K562 (cell line): Measurements from ENCODE around the gene DPM2. TPM values are rescaled to one million over a fixed set of nuclear protein-coding genes. Genes with fewer than 3 reads are reported as not detected.

Source experiments
- BRD9 ChIP-seq: fragments of 450-650 bp; IDR thresholded peaks from 2 replicates; pipeline ENCODE4 v1.6.1; 2018; ENCODE audit warnings: low read depth; ENCODE audit not compliant: partially characterized antibody
- CC2D1A ChIP-seq: fragments of 450-650 bp; IDR thresholded peaks from 2 replicates; pipeline ENCODE4 v1.6.1; 2017; ENCODE audit warnings: mild to moderate bottlenecking
- KLF10 ChIP-seq: fragments of 250-450 bp; sonication (Bioruptor Pico); IDR thresholded peaks from 2 replicates; pipeline ENCODE4 v1.6.1; 2021; ENCODE audit warnings: matching md5 sums
- MBD2 ChIP-seq: sonication (generic); IDR thresholded peaks from 2 replicates; pipeline ENCODE4 v1.6.1; 2016; ENCODE audit warnings: low read depth, borderline replicate concordance
- NFYB ChIP-seq: IDR thresholded peaks from 2 replicates; pipeline ENCODE4 v1.6.1; 2011; ENCODE audit warnings: mild to moderate bottlenecking, moderate library complexity; ENCODE audit not compliant: insufficient read length; ENCODE audit errors: extremely low read depth
- RBM34 ChIP-seq: fragments of 200-400 bp; formaldehyde crosslinking; IDR thresholded peaks from 2 replicates; pipeline ENCODE4 v1.6.1; 2018; ENCODE audit warnings: low read length, borderline replicate concordance; ENCODE audit not compliant: insufficient read depth
- SP2 ChIP-seq: IDR thresholded peaks from 2 replicates; pipeline ENCODE4 v1.6.1; 2011; ENCODE audit warnings: mild to moderate bottlenecking, low read depth, low read length, moderate library complexity; ENCODE audit not compliant: poor library complexity, severe bottlenecking; ENCODE audit errors: extremely low read depth
- polyA plus RNA-seq, 8 experiments: library from polyadenylated mRNA; depleted of rRNA in 4 of 8; stranded (reverse) in 5 of 8; unstranded in 3 of 8; fragments of >200 nt; fragmentation: Nextera tagmentation in 2 of 8; fragmentation: Illumina TruSeq in 1 of 8; extraction: Ambion mirVana in 2 of 8; extraction: Trizol in 1 of 8; gene quantifications; 2 replicates each; pipeline versions ENCODE4 v1.2.1 to v1.2.3, GENCODE V29; 2011 to 2014; ENCODE audit warnings: inconsistent platforms in 1 of 8, missing spikeins in 1 of 8
- total RNA-seq, 7 experiments: library from RNA; depleted of rRNA in 6 of 7; stranded (reverse); fragments of >200 nt in 6 of 7; fragmentation: Illumina TruSeq in 2 of 7; extraction: Trizol in 2 of 7; gene quantifications; 2 replicates each; pipeline versions ENCODE4 v1.2.1 to v1.2.3, GENCODE V29; 2011 to 2021; ENCODE audit warnings: low replicate concordance in 1 of 7
- TF ChIP-seq, protein P1 (sequence below): fragments of 450-650 bp; IDR thresholded peaks from 2 replicates; pipeline ENCODE4 v1.6.1; 2016; ENCODE audit warnings: low read depth
- TF ChIP-seq, protein P2 (sequence below): fragments of 450-650 bp; IDR thresholded peaks from 2 replicates; pipeline ENCODE4 v1.6.1; 2016; ENCODE audit warnings: borderline replicate concordance
- TF ChIP-seq, protein P3 (sequence below): fragments of 450-650 bp; IDR thresholded peaks from 2 replicates; pipeline ENCODE4 v1.6.1; 2017; ENCODE audit warnings: mild to moderate bottlenecking, moderate library complexity
- TF ChIP-seq, protein P4 (sequence below): sonication (generic); formaldehyde crosslinking; IDR thresholded peaks from 2 replicates; pipeline ENCODE4 v1.8.1; 2022; ENCODE audit warnings: missing genetic modification reagents
- TF ChIP-seq, protein P5 (sequence below): fragments of 250-450 bp; sonication (Bioruptor Pico); IDR thresholded peaks from 2 replicates; pipeline ENCODE4 v1.5.0; 2021

Gene DPM2
- total and polyA plus RNA-seq, 9 of the 15 experiments (the other 6 are each of a cell fraction or from before 2014, with no cell fraction given): 43.5 to 126 (median 71.1) TPM

DNA sequence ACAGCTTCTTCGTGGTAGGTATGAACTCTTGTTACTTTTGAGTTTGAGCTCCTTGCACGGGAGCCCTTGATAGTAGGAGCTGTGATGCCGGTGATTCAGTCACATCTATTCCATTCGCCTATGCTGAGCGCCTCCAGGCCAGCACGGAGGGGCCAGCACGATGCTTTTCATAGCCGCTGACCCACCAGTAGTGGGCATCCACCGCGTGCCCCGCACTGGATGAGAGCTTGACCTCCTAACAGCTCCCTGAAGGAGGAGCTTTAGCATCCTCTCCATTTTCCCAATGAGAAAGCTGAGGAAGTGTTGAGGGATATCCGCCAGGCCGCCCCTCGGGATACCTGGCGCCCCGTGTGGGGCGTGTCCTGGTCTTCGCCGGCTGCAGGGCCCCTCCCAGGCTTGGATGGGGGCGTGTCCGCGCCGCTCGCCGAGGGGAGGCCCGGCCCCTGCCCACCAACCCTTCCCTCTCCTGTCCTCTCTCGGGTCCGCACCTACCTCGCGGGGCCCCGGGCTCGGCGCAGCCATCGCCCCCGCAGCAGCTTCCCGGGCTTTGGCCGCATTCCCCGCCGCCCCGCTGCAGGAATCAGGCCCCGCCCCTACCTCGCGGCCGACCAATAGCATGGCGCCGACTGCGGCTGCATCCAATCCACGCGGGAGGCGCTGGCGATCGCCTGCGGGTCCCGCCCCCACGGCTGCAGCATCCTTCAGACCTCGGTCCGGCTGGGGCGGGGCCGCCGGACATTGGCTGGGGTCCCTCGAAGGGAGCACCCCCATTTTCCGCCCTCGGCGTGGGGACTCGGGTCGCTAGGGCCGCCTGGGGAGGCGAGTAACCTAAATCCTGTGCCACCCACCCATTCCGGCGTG, 7.2 kb downstream of the DPM2 start, which contains the start of gene PIP5KL1 (continued):
- TF ChIP-seq, protein P1, sequence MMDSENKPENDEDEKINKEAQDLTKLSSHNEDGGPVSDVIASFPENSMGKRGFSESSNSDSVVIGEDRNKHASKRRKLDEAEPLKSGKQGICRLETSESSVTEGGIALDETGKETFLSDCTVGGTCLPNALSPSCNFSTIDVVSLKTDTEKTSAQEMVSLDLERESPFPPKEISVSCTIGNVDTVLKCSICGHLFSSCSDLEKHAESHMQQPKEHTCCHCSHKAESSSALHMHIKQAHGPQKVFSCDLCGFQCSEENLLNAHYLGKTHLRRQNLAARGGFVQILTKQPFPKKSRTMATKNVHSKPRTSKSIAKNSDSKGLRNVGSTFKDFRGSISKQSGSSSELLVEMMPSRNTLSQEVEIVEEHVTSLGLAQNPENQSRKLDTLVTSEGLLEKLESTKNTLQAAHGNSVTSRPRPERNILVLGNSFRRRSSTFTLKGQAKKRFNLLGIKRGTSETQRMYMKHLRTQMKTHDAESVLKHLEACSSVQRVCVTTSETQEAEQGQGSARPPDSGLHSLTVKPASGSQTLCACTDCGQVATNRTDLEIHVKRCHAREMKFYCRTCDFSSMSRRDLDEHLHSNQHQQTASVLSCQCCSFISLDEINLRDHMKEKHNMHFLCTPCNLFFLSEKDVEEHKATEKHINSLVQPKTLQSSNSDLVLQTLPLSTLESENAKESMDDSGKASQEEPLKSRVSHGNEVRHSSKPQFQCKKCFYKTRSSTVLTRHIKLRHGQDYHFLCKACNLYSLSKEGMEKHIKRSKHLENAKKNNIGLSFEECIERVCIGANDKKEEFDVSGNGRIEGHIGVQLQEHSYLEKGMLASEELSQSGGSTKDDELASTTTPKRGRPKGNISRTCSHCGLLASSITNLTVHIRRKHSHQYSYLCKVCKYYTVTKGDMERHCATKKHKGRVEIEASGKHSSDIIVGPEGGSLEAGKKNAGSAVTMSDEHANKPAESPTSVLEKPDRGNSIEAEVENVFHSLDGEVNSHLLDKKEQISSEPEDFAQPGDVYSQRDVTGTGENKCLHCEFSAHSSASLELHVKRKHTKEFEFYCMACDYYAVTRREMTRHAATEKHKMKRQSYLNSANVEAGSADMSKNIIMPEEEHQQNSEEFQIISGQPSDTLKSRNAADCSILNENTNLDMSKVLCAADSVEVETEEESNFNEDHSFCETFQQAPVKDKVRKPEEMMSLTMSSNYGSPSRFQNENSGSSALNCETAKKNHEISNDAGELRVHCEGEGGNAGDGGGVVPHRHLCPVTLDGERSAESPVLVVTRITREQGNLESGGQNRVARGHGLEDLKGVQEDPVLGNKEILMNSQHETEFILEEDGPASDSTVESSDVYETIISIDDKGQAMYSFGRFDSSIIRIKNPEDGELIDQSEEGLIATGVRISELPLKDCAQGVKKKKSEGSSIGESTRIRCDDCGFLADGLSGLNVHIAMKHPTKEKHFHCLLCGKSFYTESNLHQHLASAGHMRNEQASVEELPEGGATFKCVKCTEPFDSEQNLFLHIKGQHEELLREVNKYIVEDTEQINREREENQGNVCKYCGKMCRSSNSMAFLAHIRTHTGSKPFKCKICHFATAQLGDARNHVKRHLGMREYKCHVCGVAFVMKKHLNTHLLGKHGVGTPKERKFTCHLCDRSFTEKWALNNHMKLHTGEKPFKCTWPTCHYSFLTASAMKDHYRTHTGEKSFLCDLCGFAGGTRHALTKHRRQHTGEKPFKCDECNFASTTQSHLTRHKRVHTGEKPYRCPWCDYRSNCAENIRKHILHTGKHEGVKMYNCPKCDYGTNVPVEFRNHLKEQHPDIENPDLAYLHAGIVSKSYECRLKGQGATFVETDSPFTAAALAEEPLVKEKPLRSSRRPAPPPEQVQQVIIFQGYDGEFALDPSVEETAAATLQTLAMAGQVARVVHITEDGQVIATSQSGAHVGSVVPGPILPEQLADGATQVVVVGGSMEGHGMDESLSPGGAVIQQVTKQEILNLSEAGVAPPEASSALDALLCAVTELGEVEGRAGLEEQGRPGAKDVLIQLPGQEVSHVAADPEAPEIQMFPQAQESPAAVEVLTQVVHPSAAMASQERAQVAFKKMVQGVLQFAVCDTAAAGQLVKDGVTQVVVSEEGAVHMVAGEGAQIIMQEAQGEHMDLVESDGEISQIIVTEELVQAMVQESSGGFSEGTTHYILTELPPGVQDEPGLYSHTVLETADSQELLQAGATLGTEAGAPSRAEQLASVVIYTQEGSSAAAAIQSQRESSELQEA: no peak
- TF ChIP-seq, protein P2, sequence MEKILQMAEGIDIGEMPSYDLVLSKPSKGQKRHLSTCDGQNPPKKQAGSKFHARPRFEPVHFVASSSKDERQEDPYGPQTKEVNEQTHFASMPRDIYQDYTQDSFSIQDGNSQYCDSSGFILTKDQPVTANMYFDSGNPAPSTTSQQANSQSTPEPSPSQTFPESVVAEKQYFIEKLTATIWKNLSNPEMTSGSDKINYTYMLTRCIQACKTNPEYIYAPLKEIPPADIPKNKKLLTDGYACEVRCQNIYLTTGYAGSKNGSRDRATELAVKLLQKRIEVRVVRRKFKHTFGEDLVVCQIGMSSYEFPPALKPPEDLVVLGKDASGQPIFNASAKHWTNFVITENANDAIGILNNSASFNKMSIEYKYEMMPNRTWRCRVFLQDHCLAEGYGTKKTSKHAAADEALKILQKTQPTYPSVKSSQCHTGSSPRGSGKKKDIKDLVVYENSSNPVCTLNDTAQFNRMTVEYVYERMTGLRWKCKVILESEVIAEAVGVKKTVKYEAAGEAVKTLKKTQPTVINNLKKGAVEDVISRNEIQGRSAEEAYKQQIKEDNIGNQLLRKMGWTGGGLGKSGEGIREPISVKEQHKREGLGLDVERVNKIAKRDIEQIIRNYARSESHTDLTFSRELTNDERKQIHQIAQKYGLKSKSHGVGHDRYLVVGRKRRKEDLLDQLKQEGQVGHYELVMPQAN: no peak
- TF ChIP-seq, protein P3, sequence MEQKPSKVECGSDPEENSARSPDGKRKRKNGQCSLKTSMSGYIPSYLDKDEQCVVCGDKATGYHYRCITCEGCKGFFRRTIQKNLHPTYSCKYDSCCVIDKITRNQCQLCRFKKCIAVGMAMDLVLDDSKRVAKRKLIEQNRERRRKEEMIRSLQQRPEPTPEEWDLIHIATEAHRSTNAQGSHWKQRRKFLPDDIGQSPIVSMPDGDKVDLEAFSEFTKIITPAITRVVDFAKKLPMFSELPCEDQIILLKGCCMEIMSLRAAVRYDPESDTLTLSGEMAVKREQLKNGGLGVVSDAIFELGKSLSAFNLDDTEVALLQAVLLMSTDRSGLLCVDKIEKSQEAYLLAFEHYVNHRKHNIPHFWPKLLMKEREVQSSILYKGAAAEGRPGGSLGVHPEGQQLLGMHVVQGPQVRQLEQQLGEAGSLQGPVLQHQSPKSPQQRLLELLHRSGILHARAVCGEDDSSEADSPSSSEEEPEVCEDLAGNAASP: no peak
- TF ChIP-seq SP2 (peak; percentile 48), RBM34 (0 out of 2 replicates have a peak, but pooled peaks have one; percentile 88), CC2D1A (peak; percentile 99), BRD9 (no peak), MBD2 (peak; percentile 73; the same call in 1 of the 2 replicates), NFYB (peak; percentile 81), KLF10 (CRISPR knock-in tag) (peak; percentile 54; the same call in 1 of the 2 replicates)
- TF ChIP-seq, protein P4, sequence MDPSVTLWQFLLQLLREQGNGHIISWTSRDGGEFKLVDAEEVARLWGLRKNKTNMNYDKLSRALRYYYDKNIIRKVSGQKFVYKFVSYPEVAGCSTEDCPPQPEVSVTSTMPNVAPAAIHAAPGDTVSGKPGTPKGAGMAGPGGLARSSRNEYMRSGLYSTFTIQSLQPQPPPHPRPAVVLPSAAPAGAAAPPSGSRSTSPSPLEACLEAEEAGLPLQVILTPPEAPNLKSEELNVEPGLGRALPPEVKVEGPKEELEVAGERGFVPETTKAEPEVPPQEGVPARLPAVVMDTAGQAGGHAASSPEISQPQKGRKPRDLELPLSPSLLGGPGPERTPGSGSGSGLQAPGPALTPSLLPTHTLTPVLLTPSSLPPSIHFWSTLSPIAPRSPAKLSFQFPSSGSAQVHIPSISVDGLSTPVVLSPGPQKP (CRISPR knock-in tag): no peak
- TF ChIP-seq, protein P5, sequence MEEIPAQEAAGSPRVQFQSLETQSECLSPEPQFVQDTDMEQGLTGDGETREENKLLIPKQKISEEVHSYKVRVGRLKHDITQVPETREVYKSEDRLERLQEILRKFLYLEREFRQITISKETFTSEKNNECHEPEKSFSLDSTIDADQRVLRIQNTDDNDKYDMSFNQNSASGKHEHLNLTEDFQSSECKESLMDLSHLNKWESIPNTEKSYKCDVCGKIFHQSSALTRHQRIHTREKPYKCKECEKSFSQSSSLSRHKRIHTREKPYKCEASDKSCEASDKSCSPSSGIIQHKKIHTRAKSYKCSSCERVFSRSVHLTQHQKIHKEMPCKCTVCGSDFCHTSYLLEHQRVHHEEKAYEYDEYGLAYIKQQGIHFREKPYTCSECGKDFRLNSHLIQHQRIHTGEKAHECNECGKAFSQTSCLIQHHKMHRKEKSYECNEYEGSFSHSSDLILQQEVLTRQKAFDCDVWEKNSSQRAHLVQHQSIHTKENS (CRISPR knock-in tag): no peak
